ENCODE data around the gene LSM3.

The LSM3 gene

DNA sequence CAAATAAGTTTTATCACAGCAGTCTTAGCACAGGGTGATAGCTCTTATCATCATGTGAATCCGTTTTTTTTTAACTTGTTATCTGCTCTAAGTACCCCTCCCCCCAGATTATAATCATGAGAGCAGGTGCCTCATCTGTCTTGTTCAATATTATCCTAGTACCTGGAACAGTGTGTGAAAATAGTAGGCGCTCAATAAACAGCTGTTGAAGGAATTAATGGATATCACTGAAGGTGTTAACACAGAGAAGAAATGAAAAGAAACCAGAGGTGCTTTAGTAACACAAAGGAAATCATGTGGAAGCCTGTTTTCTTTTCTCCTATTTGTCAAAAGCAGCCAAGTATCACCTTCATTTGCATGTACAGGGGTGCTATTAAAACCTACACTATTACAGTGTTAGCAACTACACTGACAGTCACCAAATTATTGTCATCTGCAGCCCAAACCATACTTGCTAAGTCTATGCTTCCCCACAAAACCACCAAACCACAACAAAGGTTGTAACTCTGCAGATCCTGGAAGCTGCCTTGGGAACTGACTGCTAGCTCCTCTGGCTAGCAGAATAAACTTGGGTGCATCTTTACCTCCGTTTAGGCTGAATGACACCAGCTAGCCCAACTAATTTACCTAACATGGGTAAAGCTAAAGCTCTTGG lies 3.1 kb upstream of the LSM3 start:
- TF ChIP-seq, protein P1, sequence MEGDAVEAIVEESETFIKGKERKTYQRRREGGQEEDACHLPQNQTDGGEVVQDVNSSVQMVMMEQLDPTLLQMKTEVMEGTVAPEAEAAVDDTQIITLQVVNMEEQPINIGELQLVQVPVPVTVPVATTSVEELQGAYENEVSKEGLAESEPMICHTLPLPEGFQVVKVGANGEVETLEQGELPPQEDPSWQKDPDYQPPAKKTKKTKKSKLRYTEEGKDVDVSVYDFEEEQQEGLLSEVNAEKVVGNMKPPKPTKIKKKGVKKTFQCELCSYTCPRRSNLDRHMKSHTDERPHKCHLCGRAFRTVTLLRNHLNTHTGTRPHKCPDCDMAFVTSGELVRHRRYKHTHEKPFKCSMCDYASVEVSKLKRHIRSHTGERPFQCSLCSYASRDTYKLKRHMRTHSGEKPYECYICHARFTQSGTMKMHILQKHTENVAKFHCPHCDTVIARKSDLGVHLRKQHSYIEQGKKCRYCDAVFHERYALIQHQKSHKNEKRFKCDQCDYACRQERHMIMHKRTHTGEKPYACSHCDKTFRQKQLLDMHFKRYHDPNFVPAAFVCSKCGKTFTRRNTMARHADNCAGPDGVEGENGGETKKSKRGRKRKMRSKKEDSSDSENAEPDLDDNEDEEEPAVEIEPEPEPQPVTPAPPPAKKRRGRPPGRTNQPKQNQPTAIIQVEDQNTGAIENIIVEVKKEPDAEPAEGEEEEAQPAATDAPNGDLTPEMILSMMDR (IDR thresholded peaks at IDR 0.05; ENCODE audit: insufficient read depth, low read depth, low read length, missing control alignments) = no peak
- peak overlapping the region; percentile 2 for H3K4me3 ChIP-seq (ENCODE audit: low read length)
- DNase-seq (ENCODE audit: low read depth) = no peak

DNA sequence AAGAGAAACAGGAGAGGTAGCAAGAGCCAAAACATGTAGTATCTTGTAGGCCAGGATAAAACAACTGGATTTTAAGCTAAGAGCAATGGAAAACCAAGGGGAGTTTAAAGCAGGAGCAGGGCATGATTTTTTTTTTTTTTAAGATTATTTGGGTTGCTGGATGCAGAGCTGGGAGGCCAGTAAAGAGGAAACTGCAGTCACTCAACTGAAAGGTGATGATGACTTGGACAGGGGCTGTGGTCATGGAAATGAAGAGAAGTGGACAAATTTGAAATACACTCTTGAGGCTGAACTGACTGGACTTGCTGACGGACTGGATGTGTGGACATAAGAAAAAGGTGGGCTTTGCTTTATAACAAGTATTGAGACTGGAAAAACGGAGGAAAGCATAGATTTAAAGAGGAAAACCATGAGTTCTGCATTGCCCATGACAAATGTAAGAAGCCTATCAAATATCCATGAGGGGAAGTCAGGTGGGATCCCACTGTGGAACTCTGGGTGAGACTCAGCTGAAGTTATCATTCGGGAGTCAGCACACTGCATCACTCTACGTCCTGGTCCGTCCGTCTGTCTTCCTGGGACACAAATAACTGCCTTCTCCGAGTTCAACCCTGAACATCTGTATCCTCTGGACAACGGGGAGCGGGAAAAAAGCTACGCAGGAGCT lies 904 bp upstream of the LSM3 start:
- peak overlapping the region; percentile 100 for H3K4me3 ChIP-seq (ENCODE audit: low read length)
- DNase-seq (ENCODE audit: low read depth) = no peak
- TF ChIP-seq, protein P1 (IDR thresholded peaks at IDR 0.05; ENCODE audit: insufficient read depth, low read depth, low read length, missing control alignments) = no peak

DNA sequence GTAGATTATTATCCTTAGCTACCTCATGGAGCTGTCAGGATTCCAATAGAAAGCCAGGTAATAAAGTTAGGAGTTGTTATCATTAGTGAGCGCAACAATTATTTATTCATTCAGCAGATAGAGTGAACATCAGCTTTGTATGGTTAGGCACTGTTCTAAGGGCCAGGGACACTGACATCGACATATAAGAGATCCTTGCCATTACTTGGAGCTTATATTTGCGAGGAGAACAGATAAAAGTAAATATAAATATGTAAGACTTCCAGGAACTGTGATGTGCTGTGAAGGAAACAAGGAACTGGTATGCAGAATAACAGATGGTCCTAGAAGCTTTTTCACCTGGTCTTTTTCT lies 473 bp downstream of the LSM3 start:
- TF ChIP-seq, protein P1 (IDR thresholded peaks at IDR 0.05; ENCODE audit: insufficient read depth, low read depth, low read length, missing control alignments) = no peak
- H3K4me3 ChIP-seq (ENCODE audit: low read length) = peak overlapping the region; percentile 100
- DNase-seq (ENCODE audit: low read depth) = no peak

DNA sequence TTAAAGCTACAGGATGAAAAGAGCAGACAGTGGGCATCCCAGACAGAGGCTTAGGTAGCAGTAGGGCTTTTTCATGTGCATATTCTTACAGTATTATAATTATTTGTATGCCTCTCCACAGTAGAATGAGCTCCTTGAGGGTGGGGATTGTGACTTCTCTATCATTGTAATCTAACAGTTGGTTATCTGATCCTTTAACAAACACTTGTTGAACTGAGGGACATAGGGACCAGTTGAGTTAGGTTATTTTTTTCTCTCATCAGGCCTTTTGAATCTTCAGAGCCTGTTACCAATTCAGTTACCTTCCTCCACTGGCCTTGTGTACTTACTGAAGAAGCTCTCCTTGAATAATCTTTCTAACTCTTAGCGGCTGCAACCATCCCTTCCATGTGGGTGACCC lies 1.2 kb downstream of the LSM3 start:
- TF ChIP-seq, protein P1 (IDR thresholded peaks at IDR 0.05; ENCODE audit: insufficient read depth, low read depth, low read length, missing control alignments) = no peak
- no peak for DNase-seq (ENCODE audit: low read depth)
- peak overlapping the region; percentile 100 for H3K4me3 ChIP-seq (ENCODE audit: low read length)

DNA sequence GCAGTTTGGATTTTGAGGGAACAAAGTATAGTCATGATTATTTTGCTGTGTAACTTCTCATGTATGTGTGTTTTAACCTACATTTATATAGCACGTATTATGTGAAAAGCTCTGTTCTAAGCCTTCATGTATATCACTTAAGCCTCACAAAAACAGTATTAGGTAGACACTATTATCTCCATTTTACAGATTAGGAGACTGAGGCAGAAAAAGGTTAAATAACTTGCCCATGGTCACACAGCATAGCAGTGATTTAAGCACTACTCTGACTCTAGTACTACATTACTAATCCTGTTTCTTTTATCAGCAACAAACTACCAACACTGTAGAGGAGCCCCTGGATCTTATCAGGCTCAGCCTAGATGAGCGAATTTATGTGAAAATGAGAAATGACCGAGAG lies 2.6 kb downstream of the LSM3 start:
- no peak for DNase-seq (ENCODE audit: low read depth)
- no peak overlapping the region for H3K4me3 ChIP-seq (ENCODE audit: low read length)
- TF ChIP-seq, protein P1 (IDR thresholded peaks at IDR 0.05; ENCODE audit: insufficient read depth, low read depth, low read length, missing control alignments) = no peak

DNA sequence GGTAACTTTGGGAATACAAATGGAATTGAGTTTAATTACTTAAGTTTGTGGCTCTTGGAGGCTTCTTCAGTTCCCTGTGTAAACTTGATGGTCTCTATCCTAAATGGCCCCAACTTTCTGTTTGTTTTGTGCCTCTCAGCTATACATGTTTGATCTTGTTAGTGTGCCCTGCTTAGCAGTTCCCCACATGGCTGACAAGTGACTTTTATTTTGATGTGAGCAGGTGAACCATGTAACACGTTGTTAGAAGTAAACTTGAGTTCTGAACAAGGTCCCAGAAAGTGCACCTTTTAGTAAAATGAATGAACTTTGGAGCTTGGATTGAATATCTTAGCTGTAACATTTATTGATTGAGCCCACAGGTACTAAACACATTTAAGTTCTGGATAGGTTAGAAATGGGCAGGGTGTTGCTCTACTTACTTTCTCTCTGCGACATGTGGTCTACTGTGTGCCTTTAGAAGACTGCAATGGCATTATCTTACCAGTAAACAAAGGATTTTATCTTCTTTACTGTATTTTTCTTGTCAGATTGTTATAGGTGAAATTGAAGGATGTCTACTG lies 4.5 kb downstream of the LSM3 start:
- H3K4me3 ChIP-seq (ENCODE audit: low read length) = peak overlapping the region; percentile 18
- peak; percentile 27 for DNase-seq (ENCODE audit: low read depth)
- TF ChIP-seq, protein P1 (IDR thresholded peaks at IDR 0.05; ENCODE audit: insufficient read depth, low read depth, low read length, missing control alignments) = no peak

Data from epithelial cell of esophagus (primary cell).